Measurements from ENCODE around the gene CRHR2.

Gene CRHR2

DNA sequence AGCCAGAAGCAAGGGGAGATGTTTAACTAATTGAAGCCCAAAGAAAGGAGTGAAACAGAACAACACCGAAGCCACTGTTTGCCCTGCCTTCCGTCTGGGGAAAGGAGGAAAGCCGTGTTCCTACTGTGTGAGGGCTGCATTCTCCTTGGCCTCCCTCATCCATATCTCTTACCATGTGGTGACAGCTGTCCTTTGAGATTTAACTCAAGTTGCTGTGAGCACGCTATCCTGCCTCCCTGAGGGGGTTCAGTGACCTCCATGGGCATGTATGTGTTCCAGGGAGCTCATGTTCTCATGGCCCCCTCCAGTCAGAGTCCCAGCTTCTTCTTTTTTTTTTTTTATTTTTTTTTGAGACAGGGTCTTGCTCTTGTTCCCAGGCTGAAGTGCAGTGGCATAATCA is 26.2 kb upstream of the CRHR2 start:
- Histone ChIP-seq H3K9me3 (replicated peaks; ENCODE audit: insufficient read depth, low read length) (no peaks in the 10 kb centered on the region), H2AFZ (ENCODE audit: low read length) (no peak overlapping the region), H3K4me2 (ENCODE audit: low read depth, low read length) (no peak overlapping the region), H3K36me3 (replicated peaks; ENCODE audit: insufficient read depth, low read length) (no peaks in the 10 kb centered on the region), H3K27me3 (replicated peaks; ENCODE audit: insufficient read depth, low read length) (no peaks in the 10 kb centered on the region), H4K20me1 (ENCODE audit: insufficient read depth, low read length) (no peaks in the 10 kb centered on the region), H3K79me2 (ENCODE audit: low read length) (no peaks in the 10 kb centered on the region), H3K27ac (ENCODE audit: low read length) (no peak overlapping the region), H3K9ac (ENCODE audit: low read length) (no peak overlapping the region), H3K4me1 (ENCODE audit: low read length) (0 out of 2 replicates have a peak, but pooled peaks cover 9% of the 10 kb centered on the region), H3K9me2 (replicated peaks; ENCODE audit: insufficient read depth, low read length) (no peaks in the 10 kb centered on the region), H3K4me3 (ENCODE audit: low read length) (no peak overlapping the region), H3F3A (ENCODE audit: insufficient read depth, low read length) (no peaks in the 10 kb centered on the region)
- DNase-seq, result no peak
- TF ChIP-seq EZH2 (optimal IDR thresholded peaks at IDR 0.05; ENCODE audit: low read depth, low read length) (no peak), EZH2phosphoT487 (IDR thresholded peaks at IDR 0.05; ENCODE audit: low read length) (no peak), CTCF (IDR thresholded peaks at IDR 0.05; ENCODE audit: low read length) (no peak)

DNA sequence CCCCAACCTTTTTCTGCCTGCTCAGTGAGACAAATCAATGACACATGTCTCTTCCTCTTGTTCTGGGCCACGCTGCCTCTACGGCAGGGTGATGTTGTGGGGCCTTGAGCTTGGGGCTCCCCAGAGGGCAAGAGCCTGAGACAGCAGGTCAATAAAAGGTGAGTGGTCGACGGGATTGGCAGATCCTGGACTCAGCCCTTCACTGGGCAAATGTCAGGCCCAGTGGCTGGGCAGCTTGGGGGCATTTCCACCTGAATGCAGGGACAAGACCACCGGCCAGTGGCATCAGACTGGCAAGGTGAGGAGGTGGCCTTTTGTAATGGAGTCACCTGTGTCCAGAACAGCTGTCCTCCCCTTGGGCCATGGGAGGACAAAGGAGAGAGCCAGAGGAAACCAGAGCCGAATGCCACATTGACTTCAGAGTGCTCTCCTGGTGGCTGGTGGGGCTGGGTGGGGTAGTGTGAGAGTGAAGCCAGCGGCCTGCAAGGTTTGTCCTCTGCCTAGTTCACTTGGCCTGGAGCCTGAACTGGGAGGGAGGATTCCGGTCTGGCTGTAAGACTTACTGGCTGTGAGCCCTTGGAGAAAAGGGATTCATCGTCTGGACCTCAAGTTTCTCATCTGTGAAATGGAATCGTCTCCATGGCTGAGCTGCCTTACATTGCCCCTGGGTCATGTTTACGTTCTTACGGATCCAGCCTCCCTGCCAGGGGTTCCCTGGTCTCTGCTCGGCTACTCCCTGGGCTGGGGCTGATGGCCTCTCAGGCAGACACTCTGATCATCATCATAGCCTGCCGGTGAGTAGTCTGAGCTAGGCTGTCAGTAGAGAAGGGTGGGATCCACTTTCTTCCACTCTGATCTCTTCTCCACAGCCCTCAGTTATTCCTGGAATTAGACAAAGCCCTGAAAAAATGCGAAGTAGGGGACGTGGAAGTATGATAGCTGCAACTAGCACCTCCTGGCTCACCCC is 25.4 kb upstream of the CRHR2 start:
- Histone ChIP-seq H3K4me1 (ENCODE audit: low read length) (0 out of 2 replicates have a peak, but pooled peaks cover 9% of the 10 kb centered on the region), H3K79me2 (ENCODE audit: low read length) (no peaks in the 10 kb centered on the region), H3K9me2 (replicated peaks; ENCODE audit: insufficient read depth, low read length) (no peaks in the 10 kb centered on the region), H3K4me3 (ENCODE audit: low read length) (no peak overlapping the region), H3K36me3 (replicated peaks; ENCODE audit: insufficient read depth, low read length) (no peaks in the 10 kb centered on the region), H2AFZ (ENCODE audit: low read length) (no peak overlapping the region), H4K20me1 (ENCODE audit: insufficient read depth, low read length) (no peaks in the 10 kb centered on the region), H3K27me3 (replicated peaks; ENCODE audit: insufficient read depth, low read length) (no peaks in the 10 kb centered on the region), H3K4me2 (ENCODE audit: low read depth, low read length) (no peak overlapping the region), H3K9me3 (replicated peaks; ENCODE audit: insufficient read depth, low read length) (no peaks in the 10 kb centered on the region), H3F3A (ENCODE audit: insufficient read depth, low read length) (no peaks in the 10 kb centered on the region), H3K27ac (ENCODE audit: low read length) (no peak overlapping the region), H3K9ac (ENCODE audit: low read length) (no peak overlapping the region)
- TF ChIP-seq EZH2 (optimal IDR thresholded peaks at IDR 0.05; ENCODE audit: low read depth, low read length) (no peak), CTCF (IDR thresholded peaks at IDR 0.05; ENCODE audit: low read length) (no peak), EZH2phosphoT487 (IDR thresholded peaks at IDR 0.05; ENCODE audit: low read length) (no peak)
- no peak for DNase-seq

GRCh38 chr7:30706908-30707307 is 24.7 kb upstream of the CRHR2 start:
- Histone ChIP-seq H3F3A (ENCODE audit: insufficient read depth, low read length) (no peaks in the 10 kb centered on the region), H3K4me3 (ENCODE audit: low read length) (no peak overlapping the region), H3K79me2 (ENCODE audit: low read length) (no peaks in the 10 kb centered on the region), H2AFZ (ENCODE audit: low read length) (no peak overlapping the region), H3K4me1 (ENCODE audit: low read length) (0 out of 2 replicates have a peak, but pooled peaks cover 9% of the 10 kb centered on the region), H3K9ac (ENCODE audit: low read length) (no peak overlapping the region), H3K9me3 (replicated peaks; ENCODE audit: insufficient read depth, low read length) (no peaks in the 10 kb centered on the region), H3K9me2 (replicated peaks; ENCODE audit: insufficient read depth, low read length) (no peaks in the 10 kb centered on the region), H4K20me1 (ENCODE audit: insufficient read depth, low read length) (no peaks in the 10 kb centered on the region), H3K4me2 (ENCODE audit: low read depth, low read length) (no peak overlapping the region), H3K36me3 (replicated peaks; ENCODE audit: insufficient read depth, low read length) (no peaks in the 10 kb centered on the region), H3K27me3 (replicated peaks; ENCODE audit: insufficient read depth, low read length) (no peaks in the 10 kb centered on the region), H3K27ac (ENCODE audit: low read length) (no peak overlapping the region)
- no peak for DNase-seq
- TF ChIP-seq CTCF (IDR thresholded peaks at IDR 0.05; ENCODE audit: low read length) (no peak), EZH2 (optimal IDR thresholded peaks at IDR 0.05; ENCODE audit: low read depth, low read length) (no peak), EZH2phosphoT487 (IDR thresholded peaks at IDR 0.05; ENCODE audit: low read length) (no peak)
